ENCODE data around the gene WHRN. TPM values are rescaled to one million over a fixed set of nuclear protein-coding genes. Genes with fewer than 3 reads are reported as not detected.

WHRN gene
- total and polyA plus RNA-seq, 2 of the 8 experiments (the other 6 are each of a cell fraction or from before 2014, with no cell fraction given): 4.4 to 7.7 TPM

DNA sequence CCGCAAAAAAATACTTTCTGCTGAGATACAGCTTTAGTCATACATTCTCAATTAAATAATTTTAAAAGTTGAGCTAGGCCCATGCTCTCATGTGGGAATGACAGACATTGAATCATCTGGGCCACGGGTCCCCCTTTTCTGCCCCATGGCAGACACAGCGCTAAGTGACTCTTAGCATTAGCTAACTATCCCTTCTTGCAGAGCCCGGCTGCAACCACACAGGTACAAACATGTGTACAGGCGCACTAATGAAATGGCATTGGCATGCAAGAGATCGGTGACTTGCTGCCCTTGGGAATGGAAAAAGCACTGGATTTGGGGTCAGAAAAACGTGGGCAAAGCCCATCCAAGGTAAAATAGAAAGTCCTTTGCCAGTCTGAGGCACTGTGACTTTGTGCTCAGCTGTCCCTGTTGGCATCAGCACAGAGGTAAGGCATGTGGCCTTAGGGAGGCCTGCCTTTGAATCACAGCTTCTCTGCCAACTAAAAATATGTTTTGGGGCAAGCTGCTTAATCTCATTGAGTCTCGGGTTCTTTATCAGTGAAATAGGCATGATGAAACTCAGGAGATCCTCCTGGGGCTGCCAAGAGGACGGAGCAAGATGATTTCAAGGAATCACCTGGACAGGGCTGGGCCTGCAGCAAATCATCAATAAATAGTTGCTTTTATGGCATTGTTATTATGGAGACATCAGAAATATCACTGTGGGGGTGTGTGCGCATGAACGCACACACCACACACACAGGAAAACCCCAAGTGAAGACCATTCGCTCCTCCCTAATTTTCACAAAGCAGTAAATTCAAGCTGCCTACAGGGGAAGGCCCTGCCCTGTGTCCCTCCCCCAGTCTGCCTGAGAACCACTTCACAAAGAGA lies 54.2 kb downstream of the WHRN start (continued):
- TF ChIP-seq, protein P1, sequence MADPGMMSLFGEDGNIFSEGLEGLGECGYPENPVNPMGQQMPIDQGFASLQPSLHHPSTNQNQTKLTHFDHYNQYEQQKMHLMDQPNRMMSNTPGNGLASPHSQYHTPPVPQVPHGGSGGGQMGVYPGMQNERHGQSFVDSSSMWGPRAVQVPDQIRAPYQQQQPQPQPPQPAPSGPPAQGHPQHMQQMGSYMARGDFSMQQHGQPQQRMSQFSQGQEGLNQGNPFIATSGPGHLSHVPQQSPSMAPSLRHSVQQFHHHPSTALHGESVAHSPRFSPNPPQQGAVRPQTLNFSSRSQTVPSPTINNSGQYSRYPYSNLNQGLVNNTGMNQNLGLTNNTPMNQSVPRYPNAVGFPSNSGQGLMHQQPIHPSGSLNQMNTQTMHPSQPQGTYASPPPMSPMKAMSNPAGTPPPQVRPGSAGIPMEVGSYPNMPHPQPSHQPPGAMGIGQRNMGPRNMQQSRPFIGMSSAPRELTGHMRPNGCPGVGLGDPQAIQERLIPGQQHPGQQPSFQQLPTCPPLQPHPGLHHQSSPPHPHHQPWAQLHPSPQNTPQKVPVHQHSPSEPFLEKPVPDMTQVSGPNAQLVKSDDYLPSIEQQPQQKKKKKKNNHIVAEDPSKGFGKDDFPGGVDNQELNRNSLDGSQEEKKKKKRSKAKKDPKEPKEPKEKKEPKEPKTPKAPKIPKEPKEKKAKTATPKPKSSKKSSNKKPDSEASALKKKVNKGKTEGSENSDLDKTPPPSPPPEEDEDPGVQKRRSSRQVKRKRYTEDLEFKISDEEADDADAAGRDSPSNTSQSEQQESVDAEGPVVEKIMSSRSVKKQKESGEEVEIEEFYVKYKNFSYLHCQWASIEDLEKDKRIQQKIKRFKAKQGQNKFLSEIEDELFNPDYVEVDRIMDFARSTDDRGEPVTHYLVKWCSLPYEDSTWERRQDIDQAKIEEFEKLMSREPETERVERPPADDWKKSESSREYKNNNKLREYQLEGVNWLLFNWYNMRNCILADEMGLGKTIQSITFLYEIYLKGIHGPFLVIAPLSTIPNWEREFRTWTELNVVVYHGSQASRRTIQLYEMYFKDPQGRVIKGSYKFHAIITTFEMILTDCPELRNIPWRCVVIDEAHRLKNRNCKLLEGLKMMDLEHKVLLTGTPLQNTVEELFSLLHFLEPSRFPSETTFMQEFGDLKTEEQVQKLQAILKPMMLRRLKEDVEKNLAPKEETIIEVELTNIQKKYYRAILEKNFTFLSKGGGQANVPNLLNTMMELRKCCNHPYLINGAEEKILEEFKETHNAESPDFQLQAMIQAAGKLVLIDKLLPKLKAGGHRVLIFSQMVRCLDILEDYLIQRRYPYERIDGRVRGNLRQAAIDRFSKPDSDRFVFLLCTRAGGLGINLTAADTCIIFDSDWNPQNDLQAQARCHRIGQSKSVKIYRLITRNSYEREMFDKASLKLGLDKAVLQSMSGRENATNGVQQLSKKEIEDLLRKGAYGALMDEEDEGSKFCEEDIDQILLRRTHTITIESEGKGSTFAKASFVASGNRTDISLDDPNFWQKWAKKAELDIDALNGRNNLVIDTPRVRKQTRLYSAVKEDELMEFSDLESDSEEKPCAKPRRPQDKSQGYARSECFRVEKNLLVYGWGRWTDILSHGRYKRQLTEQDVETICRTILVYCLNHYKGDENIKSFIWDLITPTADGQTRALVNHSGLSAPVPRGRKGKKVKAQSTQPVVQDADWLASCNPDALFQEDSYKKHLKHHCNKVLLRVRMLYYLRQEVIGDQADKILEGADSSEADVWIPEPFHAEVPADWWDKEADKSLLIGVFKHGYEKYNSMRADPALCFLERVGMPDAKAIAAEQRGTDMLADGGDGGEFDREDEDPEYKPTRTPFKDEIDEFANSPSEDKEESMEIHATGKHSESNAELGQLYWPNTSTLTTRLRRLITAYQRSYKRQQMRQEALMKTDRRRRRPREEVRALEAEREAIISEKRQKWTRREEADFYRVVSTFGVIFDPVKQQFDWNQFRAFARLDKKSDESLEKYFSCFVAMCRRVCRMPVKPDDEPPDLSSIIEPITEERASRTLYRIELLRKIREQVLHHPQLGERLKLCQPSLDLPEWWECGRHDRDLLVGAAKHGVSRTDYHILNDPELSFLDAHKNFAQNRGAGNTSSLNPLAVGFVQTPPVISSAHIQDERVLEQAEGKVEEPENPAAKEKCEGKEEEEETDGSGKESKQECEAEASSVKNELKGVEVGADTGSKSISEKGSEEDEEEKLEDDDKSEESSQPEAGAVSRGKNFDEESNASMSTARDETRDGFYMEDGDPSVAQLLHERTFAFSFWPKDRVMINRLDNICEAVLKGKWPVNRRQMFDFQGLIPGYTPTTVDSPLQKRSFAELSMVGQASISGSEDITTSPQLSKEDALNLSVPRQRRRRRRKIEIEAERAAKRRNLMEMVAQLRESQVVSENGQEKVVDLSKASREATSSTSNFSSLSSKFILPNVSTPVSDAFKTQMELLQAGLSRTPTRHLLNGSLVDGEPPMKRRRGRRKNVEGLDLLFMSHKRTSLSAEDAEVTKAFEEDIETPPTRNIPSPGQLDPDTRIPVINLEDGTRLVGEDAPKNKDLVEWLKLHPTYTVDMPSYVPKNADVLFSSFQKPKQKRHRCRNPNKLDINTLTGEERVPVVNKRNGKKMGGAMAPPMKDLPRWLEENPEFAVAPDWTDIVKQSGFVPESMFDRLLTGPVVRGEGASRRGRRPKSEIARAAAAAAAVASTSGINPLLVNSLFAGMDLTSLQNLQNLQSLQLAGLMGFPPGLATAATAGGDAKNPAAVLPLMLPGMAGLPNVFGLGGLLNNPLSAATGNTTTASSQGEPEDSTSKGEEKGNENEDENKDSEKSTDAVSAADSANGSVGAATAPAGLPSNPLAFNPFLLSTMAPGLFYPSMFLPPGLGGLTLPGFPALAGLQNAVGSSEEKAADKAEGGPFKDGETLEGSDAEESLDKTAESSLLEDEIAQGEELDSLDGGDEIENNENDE (IDR thresholded peaks at IDR 0.05; ENCODE audit: insufficient replicate concordance, low read length): no peak
- TF ChIP-seq RBBP5 (IDR thresholded peaks at IDR 0.05; ENCODE audit: borderline replicate concordance, low read depth, low read length) (no peak), POLR2A (IDR thresholded peaks at IDR 0.05; ENCODE audit: control extremely low read depth in 1 of 2, low read depth in 2 of 2, low read length in 2 of 2) (no peak), SP1 (IDR thresholded peaks at IDR 0.05; ENCODE audit: low read depth, low read length) (no peak), KDM4A (IDR thresholded peaks at IDR 0.05; ENCODE audit: low read depth, low read length, severe bottlenecking) (no peak)

Data from H1 (cell line).